Muscle layer of duodenum (tissue), 2 donors: Measurements from ENCODE around the gene ZBTB8A.

Experiments used
- H3K27ac ChIP-seq: one replicate; pipeline ENCODE4 v1.7.0; 2013; ENCODE audit warnings: mild to moderate bottlenecking, low read length
- H3K27me3 ChIP-seq: one replicate; pipeline ENCODE4 v1.7.0; 2013; ENCODE audit warnings: low read depth, mild to moderate bottlenecking, control low read depth, low read length
- H3K36me3 ChIP-seq, 2 donors: one replicate each; pipeline ENCODE4 v1.7.0; 2013; ENCODE audit warnings: low read length in 2 of 2, control low read depth in 1 of 2, mild to moderate bottlenecking in 1 of 2; ENCODE audit not compliant: insufficient read depth in 2 of 2, control insufficient read depth in 1 of 2
- H3K4me1 ChIP-seq, 2 donors: one replicate each; pipeline ENCODE4 v1.7.0; 2013; ENCODE audit warnings: low read length in 2 of 2, mild to moderate bottlenecking in 2 of 2, control low read depth in 1 of 2, moderate library complexity in 1 of 2; ENCODE audit not compliant: insufficient read depth in 2 of 2, control insufficient read depth in 1 of 2
- H3K4me3 ChIP-seq, 2 donors: one replicate each; pipeline ENCODE4 v1.7.0; 2013; ENCODE audit warnings: low read length in 2 of 2, low read depth in 1 of 2, mild to moderate bottlenecking in 1 of 2
- H3K9me3 ChIP-seq, 2 donors: one replicate each; pipeline ENCODE4 v1.7.0; 2013; ENCODE audit warnings: low read length in 2 of 2, control low read depth in 1 of 2, mild to moderate bottlenecking in 1 of 2; ENCODE audit not compliant: control insufficient read depth in 1 of 2
- donor health status: healthy.

The ZBTB8A gene

DNA sequence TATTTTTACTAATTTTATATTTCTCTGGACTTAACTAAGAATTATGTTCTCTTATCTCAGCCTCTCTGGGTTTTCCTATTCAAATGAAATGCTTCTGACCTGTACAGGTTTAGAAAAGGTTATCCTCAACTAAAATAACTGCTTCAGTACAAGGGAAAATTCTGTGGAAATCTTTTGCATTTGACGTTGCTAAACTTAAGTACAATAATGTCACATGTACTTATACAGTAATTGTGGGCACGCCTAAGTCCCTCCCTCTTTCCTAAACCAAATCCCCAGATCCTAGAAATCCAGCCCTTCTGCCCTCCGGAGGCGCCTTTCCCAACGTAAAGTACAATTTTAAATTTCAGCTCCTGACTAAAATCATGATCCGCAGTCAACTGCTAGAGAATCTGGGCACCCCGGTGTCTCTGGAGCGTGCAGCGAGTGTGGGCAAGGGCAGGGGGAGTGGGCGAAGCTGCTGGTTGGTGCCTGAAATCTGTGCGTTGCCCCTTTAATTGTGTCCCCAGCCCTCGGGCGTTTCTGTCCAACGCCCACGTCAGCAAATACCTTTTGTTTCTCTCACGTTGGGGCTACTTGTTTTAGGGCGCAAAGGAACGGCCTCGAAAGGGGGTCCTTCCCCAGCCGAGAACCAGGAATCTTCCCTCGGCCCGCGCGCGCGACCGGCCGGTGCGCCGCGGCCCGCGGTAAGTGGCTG lies at the start of gene ZBTB8A:
Gene ZBTB8A, plus strand, starts transcription at position 541 of the 697 bp plus-strand sequence. CDS start 53,505 bp downstream, outside the sequence.
- H3K4me3 ChIP-seq = peak within 1 kb of the TSS; percentile 77 to 84
- peak within 1 kb of the TSS; percentile 48 for H3K27ac ChIP-seq
- H3K9me3 ChIP-seq = no peaks in the 10 kb centered on the region
- H3K36me3 ChIP-seq = no peaks in the 10 kb centered on the region
- H3K4me1 ChIP-seq = peaks cover 0 to 5% of the 10 kb centered on the region in 2 donors
- H3K27me3 ChIP-seq = no peaks in the 10 kb centered on the region

DNA sequence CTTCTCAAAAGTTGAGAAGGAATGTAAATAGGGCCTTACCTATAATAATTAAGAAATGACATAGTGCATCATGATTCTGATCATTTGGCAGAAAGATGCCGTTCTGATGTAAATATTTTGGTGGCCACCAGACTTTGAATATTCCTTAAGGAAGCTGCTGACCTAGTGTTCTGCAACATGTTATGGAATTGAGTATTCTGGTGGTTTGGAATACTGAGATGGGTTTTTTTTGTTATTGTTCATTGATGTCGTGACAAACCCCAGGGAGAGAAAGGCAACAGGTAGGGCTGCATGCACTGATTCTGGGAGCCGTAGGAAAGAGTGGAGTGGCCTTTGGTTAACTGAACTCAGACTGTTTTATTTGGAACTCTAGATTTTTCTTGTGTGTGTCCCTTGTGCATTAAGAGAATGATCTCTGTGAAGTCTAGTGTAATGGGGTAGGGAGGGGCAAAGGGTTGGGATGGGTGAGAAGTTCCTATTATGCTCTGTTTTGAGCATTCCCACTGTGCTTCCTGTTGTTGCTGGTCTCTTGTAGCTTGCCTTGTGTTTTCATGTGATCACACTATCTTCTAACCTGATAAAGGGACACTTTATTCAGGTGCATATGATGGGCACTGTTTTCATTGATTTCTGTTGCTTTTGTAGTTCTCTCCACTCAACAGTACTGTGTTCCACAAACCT lies 49.3 kb upstream of the ZBTB8A start:
- Histone ChIP-seq H3K4me1 (no peaks in the 10 kb centered on the region), H3K9me3 (no peaks in the 10 kb centered on the region), H3K4me3 (no peak overlapping the region)

DNA sequence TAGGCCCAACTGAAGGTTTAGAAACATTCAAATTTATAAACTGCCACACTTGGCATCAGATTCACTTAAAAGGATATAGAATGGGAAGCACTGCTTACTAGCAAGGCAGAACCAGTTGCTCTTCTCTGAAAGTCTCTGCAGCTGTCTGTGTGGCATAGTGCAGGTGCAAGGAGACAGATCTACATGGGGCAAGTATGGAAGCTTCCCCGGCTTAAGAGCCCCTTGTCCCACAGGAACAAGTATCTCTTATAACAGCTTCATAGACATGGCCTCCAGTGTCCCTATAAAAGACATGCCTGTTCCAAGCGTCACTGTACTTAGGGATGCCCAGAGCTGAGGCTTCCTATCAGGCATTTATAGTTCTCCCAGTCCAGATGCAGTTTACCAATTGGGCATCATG lies 47.8 kb upstream of the ZBTB8A start:
- H3K27me3 ChIP-seq = no peaks in the 10 kb centered on the region
- H3K4me3 ChIP-seq = no peak overlapping the region
- no peaks in the 10 kb centered on the region for H3K9me3 ChIP-seq
- H3K27ac ChIP-seq = no peak overlapping the region
- H3K36me3 ChIP-seq = no peaks in the 10 kb centered on the region
- H3K4me1 ChIP-seq = no peaks in the 10 kb centered on the region

More for the DNA sequence above, 49.3 kb upstream of the ZBTB8A start:
- no peaks in the 10 kb centered on the region for H3K36me3 ChIP-seq
- no peak overlapping the region for H3K27ac ChIP-seq
- H3K27me3 ChIP-seq = no peaks in the 10 kb centered on the region

DNA sequence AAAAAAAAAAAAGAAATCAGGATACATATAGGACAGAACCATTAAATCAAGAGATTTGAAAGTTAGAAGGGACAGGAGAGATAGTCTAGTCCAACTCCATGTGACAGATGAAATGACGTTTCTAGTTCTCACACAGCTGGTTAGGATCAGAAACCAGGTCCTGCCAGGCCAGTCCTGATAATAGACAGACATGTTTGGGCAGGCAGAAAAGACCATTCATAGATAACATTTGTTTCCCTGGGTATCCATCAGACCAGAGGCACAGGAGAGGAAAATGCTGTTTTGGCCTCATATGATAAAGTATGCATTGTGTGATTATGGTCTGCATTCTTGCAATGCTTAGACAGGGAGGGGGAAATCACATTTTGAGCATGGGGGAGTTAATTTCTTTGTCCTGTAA lies 45.0 kb upstream of the ZBTB8A start:
- Histone ChIP-seq H3K9me3 (no peaks in the 10 kb centered on the region), H3K36me3 (no peaks in the 10 kb centered on the region)

DNA sequence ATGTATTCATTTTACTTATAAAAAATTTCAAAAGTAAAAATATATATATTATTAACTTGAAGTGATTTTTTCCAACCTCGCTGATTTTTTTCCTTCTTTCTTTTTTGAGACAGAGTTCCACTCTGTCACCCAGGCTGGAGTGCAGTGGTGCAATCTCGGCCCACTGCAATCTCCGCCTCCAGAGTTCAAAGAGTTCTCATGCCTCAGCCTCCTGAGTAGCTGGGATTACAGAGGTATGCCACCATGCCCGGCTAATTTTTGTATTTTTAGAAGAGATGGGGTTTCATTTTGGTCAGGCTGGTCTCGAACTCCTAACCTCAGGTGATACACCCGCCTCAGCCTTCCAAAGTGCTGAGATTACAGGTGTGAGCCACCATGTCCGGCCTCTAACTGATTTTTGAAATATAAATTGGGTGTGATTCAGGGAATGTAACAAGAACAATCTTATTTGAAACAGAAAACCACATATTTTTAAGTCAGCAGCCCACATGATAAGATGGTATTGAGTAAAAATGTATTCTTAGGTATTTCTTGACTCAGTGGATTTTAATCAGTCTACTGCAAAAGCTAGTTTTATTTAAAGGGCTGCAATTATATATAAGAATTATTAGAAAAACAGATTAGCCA lies 44.4 kb upstream of the ZBTB8A start:
- Histone ChIP-seq H3K9me3 (no peaks in the 10 kb centered on the region), H3K4me3 (no peak overlapping the region), H3K27ac (no peak overlapping the region), H3K4me1 (no peaks in the 10 kb centered on the region), H3K36me3 (no peaks in the 10 kb centered on the region), H3K27me3 (no peaks in the 10 kb centered on the region)

More for the DNA sequence above, 45.0 kb upstream of the ZBTB8A start:
- Histone ChIP-seq H3K4me3 (no peak overlapping the region), H3K4me1 (no peaks in the 10 kb centered on the region), H3K27ac (no peak overlapping the region), H3K27me3 (no peaks in the 10 kb centered on the region)

DNA sequence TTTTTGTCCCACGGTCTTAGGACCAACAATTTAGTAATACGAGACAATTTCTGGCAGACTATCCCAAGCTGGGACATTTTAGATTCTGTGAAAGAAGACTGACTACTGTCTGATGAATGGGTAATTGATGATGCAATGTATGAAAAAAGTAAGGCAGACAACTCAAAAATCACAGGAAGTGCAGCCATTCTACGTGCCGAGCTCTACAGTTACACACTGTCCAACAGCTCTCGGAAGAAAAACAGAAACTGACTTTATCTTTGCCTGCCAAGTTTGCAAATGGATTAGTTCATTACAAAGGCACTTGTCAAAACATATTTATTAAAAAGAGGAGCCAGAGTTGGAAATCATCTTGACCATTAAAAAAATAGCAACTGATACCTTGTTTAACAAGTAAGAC lies 43.1 kb upstream of the ZBTB8A start:
- H3K27ac ChIP-seq = no peak overlapping the region
- H3K9me3 ChIP-seq = no peaks in the 10 kb centered on the region
- H3K27me3 ChIP-seq = no peaks in the 10 kb centered on the region
- H3K36me3 ChIP-seq = no peaks in the 10 kb centered on the region
- no peak overlapping the region for H3K4me3 ChIP-seq
- no peaks in the 10 kb centered on the region for H3K4me1 ChIP-seq

DNA sequence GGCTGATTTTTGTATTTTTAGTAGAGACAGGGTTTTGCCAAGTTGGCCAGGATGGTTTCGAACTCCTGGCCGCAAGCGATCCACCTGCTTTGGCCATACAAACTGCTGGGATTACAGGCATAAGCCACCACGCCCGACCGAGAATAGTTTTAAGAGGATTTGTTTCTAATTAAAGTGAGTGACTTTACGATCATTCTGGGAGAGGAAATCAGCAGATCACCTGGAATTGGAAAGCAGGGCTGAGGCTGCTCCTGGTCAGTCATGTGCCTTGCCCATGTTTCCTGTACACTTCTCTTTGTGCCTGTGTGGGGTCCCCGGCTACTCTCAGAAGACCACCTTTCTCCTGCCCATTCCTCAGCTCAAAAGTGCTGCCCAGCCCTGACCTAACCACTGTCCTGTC lies 40.5 kb upstream of the ZBTB8A start:
- H3K9me3 ChIP-seq = no peaks in the 10 kb centered on the region
- no peak overlapping the region for H3K4me3 ChIP-seq
- H3K27me3 ChIP-seq = no peaks in the 10 kb centered on the region
- no peak overlapping the region for H3K27ac ChIP-seq
- no peaks in the 10 kb centered on the region for H3K4me1 ChIP-seq
- no peaks in the 10 kb centered on the region for H3K36me3 ChIP-seq

DNA sequence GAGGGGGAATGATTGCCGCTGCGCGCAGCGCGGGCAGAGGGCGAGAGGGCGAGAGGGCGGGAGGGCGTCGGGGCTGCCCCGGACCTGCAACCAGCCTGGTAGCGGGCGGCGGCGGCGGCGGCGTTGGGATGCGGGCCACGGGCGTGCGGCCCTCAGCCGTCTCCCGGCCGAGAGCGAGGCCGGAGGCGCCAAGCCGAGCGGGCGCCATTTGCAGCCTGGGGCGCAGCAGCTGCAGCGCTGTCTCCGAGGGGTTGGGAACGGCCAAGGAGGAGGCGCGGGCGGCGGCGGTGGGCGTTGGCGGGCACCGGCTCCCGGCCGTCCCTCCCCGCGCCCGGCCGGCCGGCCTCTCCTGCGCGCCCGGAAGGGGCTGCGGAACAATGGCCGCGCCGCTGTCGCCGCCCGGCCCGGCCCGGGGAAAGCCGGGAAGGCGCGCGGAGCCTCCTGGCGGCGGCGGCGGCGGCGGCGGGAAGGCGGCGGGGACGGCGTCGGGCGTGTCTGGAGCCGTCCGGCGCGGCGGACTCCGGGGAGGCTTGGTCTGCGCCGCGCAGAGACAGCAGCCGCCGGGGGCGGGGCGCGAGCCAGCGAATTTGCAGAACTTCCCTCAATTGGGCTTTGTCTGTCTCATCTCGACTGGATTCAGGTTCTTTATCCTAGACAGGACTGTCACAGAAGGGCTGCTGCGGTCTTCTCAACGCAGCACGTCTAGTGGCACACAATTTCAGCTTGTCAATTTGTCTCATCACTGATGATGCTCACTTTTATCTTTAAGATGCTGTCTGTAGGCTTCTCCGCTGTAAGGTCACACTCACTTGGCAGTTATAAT lies 38.6 kb upstream of the ZBTB8A start:
- H3K9me3 ChIP-seq = no peaks in the 10 kb centered on the region
- no peaks in the 10 kb centered on the region for H3K36me3 ChIP-seq
- peak overlapping the region; percentile 70 to 75 for H3K4me3 ChIP-seq
- H3K27ac ChIP-seq = no peak overlapping the region
- no peaks in the 10 kb centered on the region for H3K27me3 ChIP-seq
- no peaks in the 10 kb centered on the region for H3K4me1 ChIP-seq

DNA sequence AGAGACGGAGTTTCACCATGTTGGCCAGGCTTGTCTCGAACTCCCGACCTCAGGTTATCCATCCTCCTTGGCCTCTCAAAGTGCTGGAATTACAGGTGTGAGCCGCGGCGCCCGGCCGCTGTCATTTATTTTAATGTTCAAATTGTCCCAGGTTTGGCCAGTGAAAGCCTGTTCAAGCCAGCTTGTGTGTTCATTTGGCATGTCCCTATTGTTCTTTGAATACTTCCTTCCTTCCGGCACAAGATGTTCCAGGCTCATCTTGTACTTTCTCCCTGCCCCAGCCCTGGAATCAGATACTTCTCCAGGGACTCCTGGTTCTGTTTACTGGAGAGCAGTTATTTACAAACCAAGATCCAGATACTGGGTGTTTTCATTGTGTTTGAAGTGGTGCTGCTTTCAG lies 37.4 kb upstream of the ZBTB8A start:
- H3K27ac ChIP-seq = no peak overlapping the region
- no peaks in the 10 kb centered on the region for H3K4me1 ChIP-seq

DNA sequence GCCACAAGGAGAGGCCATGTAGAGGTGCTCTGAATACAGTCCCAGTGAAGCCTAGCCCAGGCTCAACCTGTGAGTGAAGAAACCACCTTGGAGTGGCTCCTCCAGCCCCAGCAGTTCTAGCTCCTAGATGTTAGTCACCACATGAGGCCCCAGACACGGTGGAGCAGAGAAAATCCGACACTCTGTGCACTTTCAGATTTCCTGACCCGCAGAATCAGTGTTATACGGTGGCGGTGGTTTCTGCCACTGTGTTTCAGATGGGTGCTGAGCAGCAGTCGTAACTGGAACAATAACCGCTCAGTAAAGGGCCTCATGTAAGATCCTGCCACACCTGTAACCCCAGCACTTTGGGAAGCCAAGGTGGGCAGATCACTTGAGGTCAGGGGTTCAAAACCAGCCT lies 36.1 kb upstream of the ZBTB8A start:
- Histone ChIP-seq H3K9me3 (no peaks in the 10 kb centered on the region), H3K4me3 (no peak overlapping the region), H3K27ac (no peak overlapping the region), H3K27me3 (no peaks in the 10 kb centered on the region), H3K36me3 (no peaks in the 10 kb centered on the region), H3K4me1 (no peaks in the 10 kb centered on the region)

More for the DNA sequence above, 37.4 kb upstream of the ZBTB8A start:
- Histone ChIP-seq H3K27me3 (no peaks in the 10 kb centered on the region), H3K9me3 (no peaks in the 10 kb centered on the region), H3K4me3 (no peak overlapping the region), H3K36me3 (no peaks in the 10 kb centered on the region)

DNA sequence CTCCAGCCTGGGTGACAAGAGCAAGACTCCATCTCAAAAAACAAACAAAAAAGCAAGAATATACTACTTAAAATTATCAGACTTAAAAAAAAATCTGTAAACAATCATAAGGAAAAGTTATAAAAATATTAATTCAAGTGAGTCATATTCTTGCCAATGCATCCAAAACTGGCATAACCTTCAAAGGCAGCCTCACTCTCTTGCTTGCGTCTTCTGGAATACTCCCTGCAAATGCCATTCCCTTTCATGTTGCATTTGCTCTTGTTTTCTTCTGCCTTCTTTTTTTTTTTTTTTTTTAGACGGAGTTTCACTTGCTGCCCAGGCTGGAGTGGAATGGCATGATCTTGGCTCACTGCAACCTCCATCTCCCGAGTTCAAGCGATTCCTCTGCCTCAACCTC lies 32.2 kb upstream of the ZBTB8A start:
- Histone ChIP-seq H3K9me3 (no peaks in the 10 kb centered on the region), H3K4me1 (no peaks in the 10 kb centered on the region), H3K4me3 (no peak overlapping the region), H3K27me3 (no peaks in the 10 kb centered on the region), H3K36me3 (no peaks in the 10 kb centered on the region), H3K27ac (no peak overlapping the region)
